Endothelial cell of umbilical vein (primary cell): Measurements from ENCODE around the gene ARNT2. TPM values are rescaled to one million over a fixed set of nuclear protein-coding genes. Genes with fewer than 3 reads are reported as not detected.

ENCODE experiments used
- BruUV-seq: library from RNA; stranded (reverse); fragments of 400-500 nt; replicated peaks from 2 replicates; lab custom pipeline; 2021; lab: Mats Ljungman, UMichigan
- CTCF ChIA-PET: fragments of 300-600, 350-600 bp; sonication (Branson Sonifier 250); formaldehyde crosslinking; loops from one replicate; lab custom pipeline; 2021; ENCODE audit warnings: antibody characterized with exemption, inconsistent platforms; lab: Charles Lee
- POLR2A ChIA-PET: fragments of 300-600, 350-600 bp; sonication (Branson Sonifier 250); formaldehyde crosslinking; loops from one replicate; lab custom pipeline; 2021; ENCODE audit warnings: antibody characterized with exemption, inconsistent platforms; lab: Charles Lee
- DNase-seq: peaks from one replicate; pipeline ENCODE4 v3.0.0-alpha.2; 2011; ENCODE audit warnings: low read depth, low spot score
- FAIRE-seq: peaks from 2 replicates; lab custom pipeline; 2011; peaks lifted over from hg19 to GRCh38; lab: Jason Lieb, UNC
- H2AFZ ChIP-seq: 2 replicates; pipeline ENCODE4 v1.6.0; 2012; ENCODE audit warnings: low read depth, low read length, control low read depth, inconsistent platforms
- H3K27ac ChIP-seq: 2 replicates; pipeline ENCODE4 v1.5.1; 2011; ENCODE audit warnings: low read depth, mild to moderate bottlenecking, control low read depth, low read length, moderate library complexity; ENCODE audit not compliant: insufficient read depth
- H3K27me3 ChIP-seq, 2 experiments: 2 replicates each; pipeline versions ENCODE4 v1.6.0 to v1.6.1; 2011; ENCODE audit warnings: low read length in 2 of 2, mixed read lengths in 1 of 2; ENCODE audit not compliant: control insufficient read depth in 2 of 2, insufficient read depth in 2 of 2
- H3K36me3 ChIP-seq, 2 experiments: 2 replicates in 1 of 2; 3 replicates in 1 of 2; pipeline ENCODE4 v1.5.1; 2011; ENCODE audit warnings: low read length in 2 of 2, mild to moderate bottlenecking in 1 of 2, moderate library complexity in 1 of 2; ENCODE audit not compliant: control insufficient read depth in 2 of 2, insufficient read depth in 2 of 2; ENCODE audit errors: extremely low read depth in 1 of 2
- H3K4me1 ChIP-seq: 3 replicates; pipeline ENCODE4 v1.5.1; 2011; ENCODE audit warnings: mild to moderate bottlenecking, low read length; ENCODE audit not compliant: control insufficient read depth, insufficient read depth; ENCODE audit errors: extremely low read depth
- H3K4me2 ChIP-seq: 2 replicates; pipeline ENCODE4 v1.6.1; 2011; ENCODE audit warnings: low read length, control low read depth, mixed read lengths; ENCODE audit not compliant: insufficient read depth
- H3K4me3 ChIP-seq, 3 experiments: fragments of 200-600 bp in 1 of 3; sonication (generic), shearing (Covaris generic) in 1 of 3; replicated peaks in 1 of 3; 2 replicates each; pipeline ENCODE4 v1.5.1; 2011 to 2016; ENCODE audit warnings: control low read depth in 3 of 3, low read length in 3 of 3, mild to moderate bottlenecking in 2 of 3, inconsistent platforms in 1 of 3, low read depth in 1 of 3, moderate library complexity in 1 of 3; ENCODE audit not compliant: insufficient read depth in 1 of 3
- H3K79me2 ChIP-seq: 2 replicates; pipeline ENCODE4 v1.6.0; 2012; ENCODE audit warnings: low read length, inconsistent platforms; ENCODE audit not compliant: control insufficient read depth, insufficient read depth
- H3K9ac ChIP-seq: replicated peaks from 2 replicates; pipeline ENCODE3; 2011; ENCODE audit warnings: low read length, control low read depth; ENCODE audit not compliant: insufficient read depth; ENCODE audit errors: extremely low read depth
- H3K9me1 ChIP-seq: replicated peaks from 3 replicates; pipeline ENCODE4 v1.6.0; 2011; ENCODE audit warnings: mild to moderate bottlenecking, low read length; ENCODE audit not compliant: control insufficient read depth, insufficient read depth; ENCODE audit errors: extremely low read depth
- H3K9me3 ChIP-seq: replicated peaks from 2 replicates; pipeline ENCODE4 v1.5.1; 2012; ENCODE audit warnings: low read length, inconsistent platforms; ENCODE audit not compliant: control insufficient read depth, insufficient read depth
- H4K20me1 ChIP-seq: replicated peaks from 2 replicates; pipeline ENCODE3; 2011; ENCODE audit warnings: mild to moderate bottlenecking, low read length; ENCODE audit not compliant: control insufficient read depth, insufficient read depth; ENCODE audit errors: extremely low read depth
- CTCF ChIP-seq, 2 donors: IDR thresholded peaks; 1 replicate in 1 of 2; 2 replicates in 1 of 2; pipeline ENCODE4 v1.5.1; 2011; ENCODE audit warnings: low read length in 2 of 2, mild to moderate bottlenecking in 2 of 2, moderate library complexity in 2 of 2, control low read depth in 1 of 2, inconsistent platforms in 1 of 2, low read depth in 1 of 2; ENCODE audit not compliant: insufficient read depth in 1 of 2; ENCODE audit errors: extremely low read depth in 1 of 2
- EZH2 ChIP-seq: IDR thresholded peaks from 2 replicates; pipeline ENCODE4 v1.6.1; 2012; ENCODE audit warnings: borderline replicate concordance, low read depth, mild to moderate bottlenecking, moderate library complexity, low read length, inconsistent platforms; ENCODE audit not compliant: severe bottlenecking
- FOS ChIP-seq: IDR thresholded peaks from 2 replicates; pipeline ENCODE4 v1.6.1; 2011; ENCODE audit warnings: mild to moderate bottlenecking, low read length, moderate library complexity, borderline replicate concordance; ENCODE audit not compliant: insufficient read depth
- GATA2 ChIP-seq: IDR thresholded peaks from 2 replicates; pipeline ENCODE4 v1.7.0; 2011; ENCODE audit warnings: low read depth, mild to moderate bottlenecking, moderate library complexity, mixed read lengths, low read length; ENCODE audit not compliant: insufficient read length, insufficient read depth
- JUN ChIP-seq: IDR thresholded peaks from 2 replicates; pipeline ENCODE4 v1.6.1; 2011; ENCODE audit warnings: borderline replicate concordance, low read depth; ENCODE audit not compliant: insufficient read length, insufficient read depth
- MYC ChIP-seq: IDR thresholded peaks from one replicate; pipeline ENCODE4 v1.6.1; 2011; ENCODE audit warnings: mild to moderate bottlenecking, low read depth, low read length
- POLR2A ChIP-seq: IDR thresholded peaks from 2 replicates; pipeline ENCODE4 v1.6.1; 2012; ENCODE audit warnings: low read depth, mild to moderate bottlenecking, control low read depth, low read length
- POLR2AphosphoS5 ChIP-seq: IDR thresholded peaks from 2 replicates; pipeline ENCODE4 v1.6.1; 2012; ENCODE audit warnings: low read depth, mild to moderate bottlenecking, control low read depth, low read length, moderate library complexity; ENCODE audit not compliant: insufficient read depth
- dilution Hi-C: fragments of 300-500 bp; cut with MboI; formaldehyde crosslinking; loops from one replicate; pipeline ENCODE4 v1.15.0; 2019; ENCODE audit warnings: low sequenced_read_pairs; ENCODE audit not compliant: extremely low pct_ligation_motif_present
- intact Hi-C: fragments of 100-400 bp; cut with micrococcal nuclease; formaldehyde crosslinking; loops from one replicate; pipeline ENCODE4 v1.10.0; 2022
- polyA plus RNA-seq, 4 experiments: library from polyadenylated mRNA; depleted of rRNA in 3 of 4; stranded (reverse) in 3 of 4; unstranded in 1 of 4; fragments of >200 nt; gene quantifications; 2 replicates each; pipeline versions ENCODE4 v1.2.1 to v1.2.3, GENCODE V29; 2011 to 2012; ENCODE audit warnings: missing spikeins in 1 of 4
- total RNA-seq: library from RNA; stranded (reverse); gene quantifications from 2 replicates; pipeline ENCODE4 v1.2.3, GENCODE V29; 2021
- TF ChIP-seq, protein P1 (sequence below): IDR thresholded peaks from 2 replicates; pipeline ENCODE4 v1.6.1; 2011; ENCODE audit not compliant: insufficient read depth, insufficient read length

The ARNT2 gene
- total and polyA plus RNA-seq, 2 donors (not counting 3 experiments of a cell fraction or from before 2014, with no cell fraction given) = 0.03 to 0.20 TPM

DNA sequence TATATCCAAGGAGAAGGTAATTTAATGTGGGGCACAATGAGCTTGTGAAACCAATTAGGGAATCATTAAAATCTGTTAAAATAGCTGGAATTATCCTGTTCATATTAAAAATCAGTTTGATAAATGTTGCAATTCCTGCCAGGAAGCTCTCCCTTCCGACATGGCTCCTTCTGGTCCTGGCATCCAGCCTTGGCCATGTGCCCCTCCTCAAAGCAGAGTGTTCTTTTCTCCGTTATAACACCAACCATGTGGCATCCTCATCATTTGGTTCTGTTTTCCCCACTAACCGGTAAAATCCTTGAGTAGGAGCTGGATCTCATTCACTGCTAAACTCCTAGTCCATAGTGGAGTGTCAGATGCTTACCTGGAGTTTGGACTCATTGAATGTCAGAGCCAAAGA, 127.2 kb downstream of the ARNT2 start:
- H3K4me1 ChIP-seq = no peaks in the 10 kb centered on the region
- H2AFZ ChIP-seq = no peak overlapping the region
- no peak for FAIRE-seq
- CTCF ChIA-PET = no interaction called here
- no peaks in the 10 kb centered on the region for H4K20me1 ChIP-seq
- no peaks in the 10 kb centered on the region for H3K9me1 ChIP-seq
- peaks cover 0 to 6% of the 10 kb centered on the region in 2 experiments for H3K27me3 ChIP-seq
- POLR2A ChIA-PET = no interaction called here
- H3K36me3 ChIP-seq = no peaks in the 10 kb centered on the region
- intact Hi-C loops = no loop called here
- no peak overlapping the region for H3K4me2 ChIP-seq
- H3K9ac ChIP-seq = no peak overlapping the region
- TF ChIP-seq POLR2AphosphoS5 (no peak), MYC (no peak), EZH2 (no peak), CTCF (IDR thresholded peaks at IDR 0.05; ENCODE audit: extremely low read depth in 1 of 2, insufficient read depth in 1 of 2, low read depth in 1 of 2, low read length in 2 of 2) (no peak), FOS (no peak), GATA2 (no peak), JUN (no peak), POLR2A (no peak)
- TF ChIP-seq, protein P1, sequence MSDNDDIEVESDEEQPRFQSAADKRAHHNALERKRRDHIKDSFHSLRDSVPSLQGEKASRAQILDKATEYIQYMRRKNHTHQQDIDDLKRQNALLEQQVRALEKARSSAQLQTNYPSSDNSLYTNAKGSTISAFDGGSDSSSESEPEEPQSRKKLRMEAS = no peak
- dilution Hi-C loops = no loop called here
- no peaks in the 10 kb centered on the region for H3K79me2 ChIP-seq
- no TSS peak for BruUV-seq
- no peak overlapping the region for H3K4me3 ChIP-seq
- no peak overlapping the region for H3K27ac ChIP-seq
- no peaks in the 10 kb centered on the region for H3K9me3 ChIP-seq
- no peak for DNase-seq
